ENCODE results near the gene SMARCC1. TPM values are rescaled to one million over a fixed set of nuclear protein-coding genes. Genes with fewer than 3 reads are reported as not detected.
"Not testable (repeated sequence)": the region's sequence is repeated elsewhere in the genome, so short reads cannot be mapped to it uniquely, and the experiment has no call there.

The SMARCC1 gene
- total RNA-seq, 1 donor from 2014 or later, result 53.9 TPM

DNA sequence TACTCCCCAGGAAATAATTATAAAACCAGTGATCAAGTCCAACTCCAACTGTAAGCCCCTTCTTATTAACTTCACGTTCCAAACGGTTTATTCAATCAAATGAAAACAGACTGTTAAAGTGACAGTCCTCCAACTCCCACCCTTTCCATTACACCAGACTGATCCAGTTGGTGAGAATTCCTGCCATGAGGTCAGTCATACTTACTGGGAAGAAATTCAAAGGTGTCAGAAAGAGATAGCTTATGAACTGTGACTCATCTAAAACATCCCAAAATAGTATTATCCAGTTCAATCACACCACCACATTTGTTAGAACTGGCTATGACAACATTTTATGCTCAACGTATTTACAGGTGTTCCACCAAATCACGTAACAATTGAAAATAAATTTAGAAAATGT is 19.5 kb downstream of the SMARCC1 start:
- ATAC-seq (no peak), DNase-seq (no peak)
- Histone ChIP-seq H3K27ac (no peak overlapping the region), H3K4me1 (no peaks in the 10 kb centered on the region), H3K27me3 (ENCODE audit: low read depth) (no peaks in the 10 kb centered on the region), H3K9me3 (no peaks in the 10 kb centered on the region), H3K36me3 (peaks cover 37% of the 10 kb centered on the region), H3K4me3 (no peak overlapping the region)
- intact Hi-C loops (cut with DNase I), result no loop called here
- TF ChIP-seq CTCF (IDR thresholded peaks at IDR 0.05), result no peak

DNA sequence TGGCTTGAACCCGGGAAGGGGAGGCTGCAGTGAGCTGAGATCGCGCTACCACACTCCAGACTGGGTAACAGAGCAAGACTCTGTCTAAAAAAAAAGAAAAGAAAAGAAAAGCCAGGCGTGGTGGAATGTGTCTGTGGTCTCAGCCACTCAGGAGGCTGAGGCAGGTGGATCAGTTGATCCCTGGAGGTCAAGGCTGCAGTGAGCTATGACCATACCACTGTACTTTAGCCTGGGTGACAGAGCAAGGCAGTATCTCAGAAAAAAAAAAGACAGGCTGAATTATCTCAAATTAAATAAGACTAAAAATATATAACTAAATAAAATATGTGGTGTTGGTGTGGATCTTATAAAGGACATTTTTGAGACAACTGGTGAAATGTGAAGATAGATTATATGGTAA is 20.6 kb downstream of the SMARCC1 start:
- Histone ChIP-seq H3K36me3 (peaks cover 40% of the 10 kb centered on the region), H3K27ac (no peak overlapping the region), H3K4me3 (no peak overlapping the region), H3K4me1 (no peaks in the 10 kb centered on the region), H3K9me3 (no peaks in the 10 kb centered on the region), H3K27me3 (ENCODE audit: low read depth) (no peaks in the 10 kb centered on the region)
- ATAC-seq (no peak), DNase-seq (no peak)
- intact Hi-C loops (cut with DNase I), result no loop called here
- TF ChIP-seq CTCF (IDR thresholded peaks at IDR 0.05), result no peak

DNA sequence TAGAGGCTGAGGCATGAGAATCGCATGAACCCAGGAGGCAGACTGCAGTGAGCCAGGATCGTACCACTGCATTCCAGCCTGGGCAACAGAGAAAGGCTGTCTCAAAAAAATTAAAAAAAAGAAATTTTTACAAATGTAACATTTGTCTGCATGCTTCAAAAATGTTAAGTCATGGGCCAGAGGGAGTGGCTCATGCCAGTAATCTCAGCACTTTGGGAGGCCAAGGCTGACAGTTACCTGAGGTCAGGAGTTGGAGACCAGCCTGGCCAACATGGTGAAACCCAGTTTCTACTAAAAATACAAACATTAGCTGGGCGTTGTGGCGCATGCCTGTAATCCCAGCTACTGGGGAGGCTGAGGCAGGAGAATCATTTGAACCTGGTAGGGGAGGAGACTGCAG is 21.5 kb downstream of the SMARCC1 start:
- DNase-seq; H3K27me3 ChIP-seq (ENCODE audit: low read depth); H3K27ac ChIP-seq; ATAC-seq; H3K9me3 ChIP-seq; H3K4me1 ChIP-seq; H3K4me3 ChIP-seq; intact Hi-C loops (cut with DNase I): not testable (repeated sequence)
- H3K36me3 ChIP-seq, result peaks cover 37% of the 10 kb centered on the region

GRCh38 chr3:47758261-47759025 is 23.2 kb downstream of the SMARCC1 start:
- no peaks in the 10 kb centered on the region for H3K27me3 ChIP-seq (ENCODE audit: low read depth)
- intact Hi-C loops (cut with DNase I), result no loop called here
- H3K9me3 ChIP-seq, result no peaks in the 10 kb centered on the region
- no peak for TF ChIP-seq CTCF (IDR thresholded peaks at IDR 0.05)
- peaks cover 22% of the 10 kb centered on the region for H3K36me3 ChIP-seq
- no peak for ATAC-seq
- no peak overlapping the region for H3K4me3 ChIP-seq
- no peaks in the 10 kb centered on the region for H3K4me1 ChIP-seq
- DNase-seq, result no peak
- no peak overlapping the region for H3K27ac ChIP-seq

DNA sequence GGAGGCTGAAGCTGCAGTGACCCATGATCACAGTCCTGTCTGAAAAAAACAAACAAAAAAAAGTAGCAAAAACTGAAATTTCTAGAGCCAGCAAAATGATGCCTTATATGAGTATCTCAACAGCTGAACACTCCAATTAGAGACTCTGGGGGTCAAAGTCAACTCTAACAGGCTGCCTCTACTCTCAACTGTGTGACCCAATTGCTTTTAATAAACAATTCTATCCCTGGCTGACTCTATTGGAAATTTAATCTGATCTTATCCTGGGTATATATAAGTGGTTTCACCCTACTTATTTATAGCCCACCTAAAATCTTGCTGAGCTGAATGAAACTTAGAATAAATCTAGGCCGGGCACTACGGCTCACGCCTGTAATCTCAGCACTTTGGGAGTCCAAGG is 29.0 kb downstream of the SMARCC1 start:
- Histone ChIP-seq H3K4me1 (no peaks in the 10 kb centered on the region), H3K4me3 (no peak overlapping the region), H3K9me3 (no peaks in the 10 kb centered on the region), H3K36me3 (peaks cover 22% of the 10 kb centered on the region), H3K27ac (no peak overlapping the region), H3K27me3 (ENCODE audit: low read depth) (no peaks in the 10 kb centered on the region)
- TF ChIP-seq CTCF (IDR thresholded peaks at IDR 0.05), result no peak
- ATAC-seq (no peak), DNase-seq (no peak)
- intact Hi-C loops (cut with DNase I), result no loop called here

DNA sequence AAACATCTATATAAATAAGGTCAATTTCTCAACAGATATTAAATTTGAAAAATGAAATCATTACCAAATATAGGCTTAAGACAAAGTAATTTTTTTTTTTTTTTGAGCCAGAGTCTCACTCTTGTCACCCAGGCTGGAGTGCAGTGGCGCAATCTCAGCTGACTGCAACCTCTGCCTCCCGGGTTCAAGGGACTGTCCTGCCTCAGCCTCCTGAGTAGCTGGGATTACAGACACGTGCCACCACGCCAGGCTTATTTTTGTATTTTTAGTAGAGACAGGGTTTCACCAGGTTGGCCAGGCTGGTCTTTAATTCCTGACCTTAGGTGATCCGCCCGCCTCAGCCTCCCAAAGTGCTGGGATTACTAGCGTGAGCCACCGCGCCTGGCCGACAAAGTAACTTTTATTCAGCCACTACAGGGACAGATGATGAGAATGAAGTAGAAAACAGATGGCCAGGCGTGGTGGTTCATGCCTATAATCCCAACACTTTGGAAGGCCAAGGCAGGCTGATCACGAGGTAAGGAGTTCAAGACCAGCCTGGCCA is 30.8 kb downstream of the SMARCC1 start:
- not testable (repeated sequence) for ATAC-seq, DNase-seq

More for the DNA sequence above, 30.8 kb downstream of the SMARCC1 start:
- H3K9me3 ChIP-seq; H3K36me3 ChIP-seq; H3K4me3 ChIP-seq; intact Hi-C loops (cut with DNase I); H3K4me1 ChIP-seq; H3K27ac ChIP-seq; H3K27me3 ChIP-seq (ENCODE audit: low read depth): not testable (repeated sequence)

Measured in lower lobe of right lung (tissue), 2 donors.